ENCODE results near the gene GNGT1.

Gene GNGT1

GRCh38 chr7:93894426-93894825 lies 11.9 kb upstream of the GNGT1 start:
- TF ChIP-seq, protein P1, sequence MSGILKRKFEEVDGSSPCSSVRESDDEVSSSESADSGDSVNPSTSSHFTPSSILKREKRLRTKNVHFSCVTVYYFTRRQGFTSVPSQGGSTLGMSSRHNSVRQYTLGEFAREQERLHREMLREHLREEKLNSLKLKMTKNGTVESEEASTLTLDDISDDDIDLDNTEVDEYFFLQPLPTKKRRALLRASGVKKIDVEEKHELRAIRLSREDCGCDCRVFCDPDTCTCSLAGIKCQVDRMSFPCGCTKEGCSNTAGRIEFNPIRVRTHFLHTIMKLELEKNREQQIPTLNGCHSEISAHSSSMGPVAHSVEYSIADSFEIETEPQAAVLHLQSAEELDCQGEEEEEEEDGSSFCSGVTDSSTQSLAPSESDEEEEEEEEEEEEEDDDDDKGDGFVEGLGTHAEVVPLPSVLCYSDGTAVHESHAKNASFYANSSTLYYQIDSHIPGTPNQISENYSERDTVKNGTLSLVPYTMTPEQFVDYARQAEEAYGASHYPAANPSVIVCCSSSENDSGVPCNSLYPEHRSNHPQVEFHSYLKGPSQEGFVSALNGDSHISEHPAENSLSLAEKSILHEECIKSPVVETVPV (CRISPR knock-in tag; IDR thresholded peaks at IDR 0.05), result no peak
- TF ChIP-seq TCF4 (CRISPR knock-in tag; IDR thresholded peaks at IDR 0.05; ENCODE audit: borderline replicate concordance) (no peak), TOX (CRISPR knock-in tag; IDR thresholded peaks at IDR 0.05; ENCODE audit: borderline replicate concordance) (no peak), ESRRG (CRISPR knock-in tag; IDR thresholded peaks at IDR 0.05) (no peak), GLIS3 (CRISPR knock-in tag; IDR thresholded peaks at IDR 0.05) (no peak), ZFP30 (CRISPR knock-in tag; IDR thresholded peaks at IDR 0.05) (no peak), ZNF70 (CRISPR knock-in tag; IDR thresholded peaks at IDR 0.05) (no peak), ISL1 (CRISPR knock-in tag; IDR thresholded peaks at IDR 0.05) (no peak), ARNTL (CRISPR knock-in tag; IDR thresholded peaks at IDR 0.05; ENCODE audit: borderline replicate concordance, low read depth) (no peak), OSR1 (CRISPR knock-in tag; IDR thresholded peaks at IDR 0.05) (no peak), ZC3H10 (CRISPR knock-in tag; IDR thresholded peaks at IDR 0.05) (no peak), PATZ1 (CRISPR knock-in tag; IDR thresholded peaks at IDR 0.05; ENCODE audit: borderline replicate concordance) (no peak)
- TF ChIP-seq, protein P2, sequence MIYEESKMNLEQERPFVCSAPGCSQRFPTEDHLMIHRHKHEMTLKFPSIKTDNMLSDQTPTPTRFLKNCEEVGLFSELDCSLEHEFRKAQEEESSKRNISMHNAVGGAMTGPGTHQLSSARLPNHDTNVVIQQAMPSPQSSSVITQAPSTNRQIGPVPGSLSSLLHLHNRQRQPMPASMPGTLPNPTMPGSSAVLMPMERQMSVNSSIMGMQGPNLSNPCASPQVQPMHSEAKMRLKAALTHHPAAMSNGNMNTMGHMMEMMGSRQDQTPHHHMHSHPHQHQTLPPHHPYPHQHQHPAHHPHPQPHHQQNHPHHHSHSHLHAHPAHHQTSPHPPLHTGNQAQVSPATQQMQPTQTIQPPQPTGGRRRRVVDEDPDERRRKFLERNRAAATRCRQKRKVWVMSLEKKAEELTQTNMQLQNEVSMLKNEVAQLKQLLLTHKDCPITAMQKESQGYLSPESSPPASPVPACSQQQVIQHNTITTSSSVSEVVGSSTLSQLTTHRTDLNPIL (CRISPR knock-in tag; IDR thresholded peaks at IDR 0.05; ENCODE audit: low read depth), result no peak
- TF ChIP-seq, protein P3, sequence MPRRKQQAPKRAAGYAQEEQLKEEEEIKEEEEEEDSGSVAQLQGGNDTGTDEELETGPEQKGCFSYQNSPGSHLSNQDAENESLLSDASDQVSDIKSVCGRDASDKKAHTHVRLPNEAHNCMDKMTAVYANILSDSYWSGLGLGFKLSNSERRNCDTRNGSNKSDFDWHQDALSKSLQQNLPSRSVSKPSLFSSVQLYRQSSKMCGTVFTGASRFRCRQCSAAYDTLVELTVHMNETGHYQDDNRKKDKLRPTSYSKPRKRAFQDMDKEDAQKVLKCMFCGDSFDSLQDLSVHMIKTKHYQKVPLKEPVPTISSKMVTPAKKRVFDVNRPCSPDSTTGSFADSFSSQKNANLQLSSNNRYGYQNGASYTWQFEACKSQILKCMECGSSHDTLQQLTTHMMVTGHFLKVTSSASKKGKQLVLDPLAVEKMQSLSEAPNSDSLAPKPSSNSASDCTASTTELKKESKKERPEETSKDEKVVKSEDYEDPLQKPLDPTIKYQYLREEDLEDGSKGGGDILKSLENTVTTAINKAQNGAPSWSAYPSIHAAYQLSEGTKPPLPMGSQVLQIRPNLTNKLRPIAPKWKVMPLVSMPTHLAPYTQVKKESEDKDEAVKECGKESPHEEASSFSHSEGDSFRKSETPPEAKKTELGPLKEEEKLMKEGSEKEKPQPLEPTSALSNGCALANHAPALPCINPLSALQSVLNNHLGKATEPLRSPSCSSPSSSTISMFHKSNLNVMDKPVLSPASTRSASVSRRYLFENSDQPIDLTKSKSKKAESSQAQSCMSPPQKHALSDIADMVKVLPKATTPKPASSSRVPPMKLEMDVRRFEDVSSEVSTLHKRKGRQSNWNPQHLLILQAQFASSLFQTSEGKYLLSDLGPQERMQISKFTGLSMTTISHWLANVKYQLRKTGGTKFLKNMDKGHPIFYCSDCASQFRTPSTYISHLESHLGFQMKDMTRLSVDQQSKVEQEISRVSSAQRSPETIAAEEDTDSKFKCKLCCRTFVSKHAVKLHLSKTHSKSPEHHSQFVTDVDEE (CRISPR knock-in tag; IDR thresholded peaks at IDR 0.05), result no peak
- no peak for ATAC-seq

DNA sequence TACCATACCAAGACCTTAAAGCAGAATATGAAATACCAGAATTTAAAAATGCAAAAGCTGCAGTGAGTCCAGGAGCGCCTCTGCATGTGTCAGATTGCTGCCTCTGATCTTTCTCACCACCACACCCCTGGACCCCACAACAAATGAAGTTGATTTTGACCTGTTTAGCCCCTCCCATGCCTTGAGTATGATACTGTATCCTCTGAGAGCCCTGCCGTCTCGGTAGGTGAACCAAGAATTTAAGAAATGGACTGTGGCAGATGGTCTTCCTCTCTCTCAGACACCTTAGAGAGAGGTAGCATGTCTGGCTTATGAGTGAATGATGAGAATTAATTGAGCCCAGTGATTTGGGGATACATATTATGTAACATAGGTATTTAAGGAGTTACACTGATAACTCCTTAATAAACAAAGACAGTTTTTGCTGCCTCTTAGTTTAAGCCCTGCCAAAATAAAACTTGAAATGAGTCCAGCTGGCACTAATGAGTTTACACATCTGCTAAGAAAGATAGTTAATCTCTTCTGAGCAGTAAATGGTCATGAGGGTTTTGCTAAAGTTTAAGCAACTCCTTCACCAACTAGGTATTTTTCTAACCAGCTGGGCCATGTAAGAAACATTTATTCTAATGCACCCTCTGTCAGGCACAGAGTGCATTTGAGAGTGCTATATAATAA lies 11.3 kb upstream of the GNGT1 start:
- no peak for ATAC-seq

More for the DNA sequence above, 11.3 kb upstream of the GNGT1 start:
- no peak for TF ChIP-seq RARB (CRISPR knock-in tag; IDR thresholded peaks at IDR 0.05)
- TF ChIP-seq GLIS3 (CRISPR knock-in tag; IDR thresholded peaks at IDR 0.05), result no peak
- no peak for TF ChIP-seq ESRRG (CRISPR knock-in tag; IDR thresholded peaks at IDR 0.05)
- no peak for TF ChIP-seq ZNF8 (CRISPR knock-in tag; IDR thresholded peaks at IDR 0.05)
- TF ChIP-seq ZNF565 (CRISPR knock-in tag; conservative IDR thresholded peaks at IDR 0.05; ENCODE audit: low read depth), result no peak
- no peak for TF ChIP-seq ZFP30 (CRISPR knock-in tag; IDR thresholded peaks at IDR 0.05)
- TF ChIP-seq TOX (CRISPR knock-in tag; IDR thresholded peaks at IDR 0.05; ENCODE audit: borderline replicate concordance), result no peak
- TF ChIP-seq ARNTL (CRISPR knock-in tag; IDR thresholded peaks at IDR 0.05; ENCODE audit: borderline replicate concordance, low read depth), result no peak
- TF ChIP-seq POU6F1 (CRISPR knock-in tag; IDR thresholded peaks at IDR 0.05; ENCODE audit: borderline replicate concordance, low read depth), result no peak
- TF ChIP-seq, protein P2 (CRISPR knock-in tag; IDR thresholded peaks at IDR 0.05; ENCODE audit: low read depth), result no peak
- no peak for TF ChIP-seq ZNF70 (CRISPR knock-in tag; IDR thresholded peaks at IDR 0.05)
- no peak for TF ChIP-seq SNAI2 (CRISPR knock-in tag; IDR thresholded peaks at IDR 0.05)
- TF ChIP-seq TCF4 (CRISPR knock-in tag; IDR thresholded peaks at IDR 0.05; ENCODE audit: borderline replicate concordance), result no peak
- TF ChIP-seq PATZ1 (CRISPR knock-in tag; IDR thresholded peaks at IDR 0.05; ENCODE audit: borderline replicate concordance), result no peak
- TF ChIP-seq PPARA (CRISPR knock-in tag; IDR thresholded peaks at IDR 0.05; ENCODE audit: borderline replicate concordance), result no peak
- TF ChIP-seq ZC3H10 (CRISPR knock-in tag; IDR thresholded peaks at IDR 0.05), result no peak
- no peak for TF ChIP-seq CSDC2 (CRISPR knock-in tag; IDR thresholded peaks at IDR 0.05)
- TF ChIP-seq, protein P3 (CRISPR knock-in tag; IDR thresholded peaks at IDR 0.05), result no peak
- no peak for TF ChIP-seq OSR1 (CRISPR knock-in tag; IDR thresholded peaks at IDR 0.05)
- no peak for TF ChIP-seq ZFP3 (CRISPR knock-in tag; IDR thresholded peaks at IDR 0.05)

Measured in SK-N-SH treated with all-trans-retinoic acid at 6 μM for 48 hours (cell line).